ENCODE measurements around the gene AHRR. TPM values are rescaled to one million over a fixed set of nuclear protein-coding genes. Genes with fewer than 3 reads are reported as not detected.

Gene AHRR
- total and polyA plus RNA-seq, 2 experiments from 2014 or later: 0.27 to 1.8 TPM

GRCh38 chr5:419970-420369 lies 98.5 kb downstream of the AHRR start:
- no peak overlapping the region for H2AFZ ChIP-seq
- H3K27me3 ChIP-seq (ENCODE audit: insufficient read depth): no peaks in the 10 kb centered on the region
- ATAC-seq (no peak), DNase-seq (ENCODE audit: low spot score) (no peak)
- no peak overlapping the region for H3K4me3 ChIP-seq
- peaks cover 3% of the 10 kb centered on the region; the same call in 1 of the 2 replicates for H3K4me1 ChIP-seq (ENCODE audit: insufficient read depth)
- H3K27ac ChIP-seq (ENCODE audit: low read depth): no peak overlapping the region
- Mint-ChIP-seq H3K36me3 (ENCODE audit: low read depth) (no peaks in the 10 kb centered on the region), H3K4me1 (peaks cover 10% of the 10 kb centered on the region), H3K4me3 (no peak overlapping the region; the same call in 2 of the 3 replicates), H3K27me3 (ENCODE audit: insufficient read depth, low read depth, poor library complexity) (peaks cover 11% of the 10 kb centered on the region), H3K27ac (no peak overlapping the region), H3K9me3 (no peaks in the 10 kb centered on the region)
- no peaks in the 10 kb centered on the region for H4K20me1 ChIP-seq (replicated peaks; ENCODE audit: insufficient read depth)
- H3K36me3 ChIP-seq (ENCODE audit: insufficient read depth): no peaks in the 10 kb centered on the region
- H3K9me2 ChIP-seq (ENCODE audit: insufficient read depth): no peaks in the 10 kb centered on the region
- H3K4me2 ChIP-seq: no peak overlapping the region
- H3F3A ChIP-seq (replicated peaks; ENCODE audit: low read depth): no peaks in the 10 kb centered on the region
- TF ChIP-seq NANOG (IDR thresholded peaks at IDR 0.05; ENCODE audit: borderline replicate concordance) (no peak), ZNF331 (CRISPR knock-in tag; IDR thresholded peaks at IDR 0.05; ENCODE audit: low read depth) (no peak), CREB1 (CRISPR knock-in tag; IDR thresholded peaks at IDR 0.05; ENCODE audit: low read depth) (no peak), POLR2AphosphoS5 (IDR thresholded peaks at IDR 0.05; ENCODE audit: low read depth) (no peak), STAT1 (IDR thresholded peaks at IDR 0.05; ENCODE audit: unreplicated experiment) (no peak), CTCF (conservative IDR thresholded peaks at IDR 0.05; ENCODE audit: low read depth in 2 of 2) (no peak), ETS1 (IDR thresholded peaks at IDR 0.05) (no peak), REST (IDR thresholded peaks at IDR 0.05; ENCODE audit: unreplicated experiment) (no peak), JUNB (IDR thresholded peaks at IDR 0.05; ENCODE audit: unreplicated experiment) (no peak), ZNF114 (CRISPR knock-in tag; IDR thresholded peaks at IDR 0.05) (no peak), EZH2phosphoT487 (IDR thresholded peaks at IDR 0.05; ENCODE audit: unreplicated experiment) (no peak), EZH2 (IDR thresholded peaks at IDR 0.05; ENCODE audit: low read depth, unreplicated experiment) (no peak), ZNF462 (CRISPR knock-in tag; IDR thresholded peaks at IDR 0.05) (no peak)
- no peaks in the 10 kb centered on the region for H3K79me2 ChIP-seq (replicated peaks; ENCODE audit: insufficient read depth)
